GM12878 (cell line): ENCODE measurements around the gene SBF2. TPM values are rescaled to one million over a fixed set of nuclear protein-coding genes. Genes with fewer than 3 reads are reported as not detected.

Source experiments
- ATAC-seq: fragments of 200-7000 bp; cut with Tn5 transposase; 3 replicates; pipeline ENCODE4 v1.9.1; 2020; ENCODE audit warnings: mild to moderate bottlenecking, moderate library complexity
- BruUV-seq: library from RNA; stranded (reverse); fragments of 400-500 nt; replicated peaks from 2 replicates; lab custom pipeline; 2021; lab: Mats Ljungman, UMichigan
- CTCF ChIA-PET: fragments of 300-600 bp; sonication (Branson Sonifier 250); formaldehyde crosslinking; extraction: SDS; loops from one replicate; lab custom pipeline; 2021; ENCODE audit warnings: inconsistent platforms; lab: Yijun Ruan, JAX
- POLR2A ChIA-PET: fragments of 350-600 bp; formaldehyde crosslinking; extraction: SDS; loops from one replicate; lab custom pipeline; 2021; ENCODE audit warnings: inconsistent platforms; lab: Charles Lee
- RAD21 ChIA-PET: fragments of 300-600 bp; sonication (Branson Sonifier 250); formaldehyde crosslinking; loops from one replicate; lab custom pipeline; 2023; ENCODE audit warnings: antibody characterized with exemption; ENCODE audit not compliant: unreplicated experiment; lab: Charles Lee
- SMC1A ChIA-PET: fragments of 300-600 bp; sonication (Branson Sonifier 250); formaldehyde crosslinking; loops from one replicate; lab custom pipeline; 2023; ENCODE audit not compliant: unreplicated experiment, uncharacterized antibody; lab: Charles Lee
- DNase-seq: peaks from one replicate; pipeline ENCODE4 v3.0.0-alpha.2; 2011; ENCODE audit warnings: low read depth, low spot score
- FAIRE-seq: peaks from 3 replicates; lab custom pipeline; 2011; peaks lifted over from hg19 to GRCh38; lab: Jason Lieb, UNC
- H2AFZ ChIP-seq: 2 replicates; pipeline ENCODE4 v1.6.0; 2011; ENCODE audit warnings: low read depth, low read length, control low read depth; ENCODE audit not compliant: control insufficient read depth
- H3K27ac ChIP-seq: 2 replicates; pipeline ENCODE4 v1.5.1; 2011; ENCODE audit warnings: control low read depth; ENCODE audit not compliant: control insufficient read depth, insufficient read depth
- H3K27me3 ChIP-seq, 2 experiments: replicated peaks in 1 of 2; 2 replicates each; pipeline versions ENCODE4 v1.6.0 to v1.6.1; 2011; ENCODE audit warnings: low read length in 1 of 2; ENCODE audit not compliant: control insufficient read depth in 2 of 2, insufficient read depth in 2 of 2
- H3K36me3 ChIP-seq, 2 experiments: 2 replicates each; pipeline ENCODE4 v1.5.1; 2011; ENCODE audit warnings: low read length in 1 of 2; ENCODE audit not compliant: control insufficient read depth in 2 of 2, insufficient read depth in 2 of 2
- H3K4me1 ChIP-seq: 2 replicates; pipeline ENCODE4 v1.6.1; 2011; ENCODE audit warnings: mild to moderate bottlenecking, low read length, moderate library complexity, mixed read lengths; ENCODE audit not compliant: control insufficient read depth, insufficient read depth
- H3K4me2 ChIP-seq: 2 replicates; pipeline ENCODE4 v1.6.0; 2011; ENCODE audit warnings: control low read depth; ENCODE audit not compliant: control insufficient read depth, insufficient read depth
- H3K4me3 ChIP-seq: fragments of 200-600 bp; sonication (generic); 2 replicates; pipeline ENCODE4 v1.5.1; 2016
- H3K79me2 ChIP-seq: 2 replicates; pipeline ENCODE4 v1.6.0; 2011; ENCODE audit warnings: low read length; ENCODE audit not compliant: control insufficient read depth, insufficient read depth
- H3K9ac ChIP-seq: 2 replicates; pipeline ENCODE4 v1.8.0; 2011; ENCODE audit warnings: low read length, control low read depth, mixed read lengths; ENCODE audit not compliant: control insufficient read depth, insufficient read depth
- H3K9me3 ChIP-seq: replicated peaks from 3 replicates; pipeline ENCODE4 v1.5.1; 2011; ENCODE audit warnings: mild to moderate bottlenecking, low read length; ENCODE audit not compliant: control insufficient read depth, insufficient read depth
- H4K20me1 ChIP-seq: 2 replicates; pipeline ENCODE4 v1.6.0; 2011; ENCODE audit not compliant: control insufficient read depth, insufficient read depth
- ATF2 ChIP-seq: IDR thresholded peaks from 2 replicates; pipeline ENCODE4 v1.6.1; 2012; ENCODE audit warnings: low read length, inconsistent platforms
- BACH1 ChIP-seq: fragments of 450-650 bp; IDR thresholded peaks from 2 replicates; pipeline ENCODE4 v1.6.1; 2017; ENCODE audit warnings: mild to moderate bottlenecking, borderline replicate concordance
- BMI1 ChIP-seq: fragments of 450-650 bp; IDR thresholded peaks from 2 replicates; pipeline ENCODE4 v1.6.1; 2016; ENCODE audit warnings: mild to moderate bottlenecking, moderate library complexity, borderline replicate concordance
- CBFB ChIP-seq: IDR thresholded peaks from 2 replicates; pipeline ENCODE4 v1.6.1; 2016; ENCODE audit warnings: antibody characterized with exemption, low read depth
- EGR1 ChIP-seq, 2 experiments: IDR thresholded peaks; 1 replicate in 1 of 2; 2 replicates in 1 of 2; pipeline ENCODE4 v1.6.1; 2011 to 2012; ENCODE audit warnings: low read depth in 2 of 2, low read length in 2 of 2, borderline replicate concordance in 1 of 2, mild to moderate bottlenecking in 1 of 2, moderate library complexity in 1 of 2
- ELK1 ChIP-seq: IDR thresholded peaks from 2 replicates; pipeline ENCODE4 v1.6.1; 2012; ENCODE audit warnings: low read depth, low read length, improper control_type of control experiment
- EZH2 ChIP-seq: IDR thresholded peaks from 2 replicates; pipeline ENCODE4 v1.6.1; 2012; ENCODE audit warnings: low read depth, mild to moderate bottlenecking, control low read depth, inconsistent platforms, low read length, borderline replicate concordance; ENCODE audit not compliant: control insufficient read depth
- IKZF1 ChIP-seq: fragments of 450-650 bp; conservative IDR thresholded peaks from 2 replicates; pipeline ENCODE4 v1.6.1; 2017; ENCODE audit warnings: antibody characterized with exemption, mild to moderate bottlenecking
- JUND ChIP-seq: IDR thresholded peaks from 2 replicates; pipeline ENCODE4 v1.6.1; 2012; ENCODE audit warnings: low read depth, mild to moderate bottlenecking, low read length, improper control_type of control experiment, moderate library complexity
- KDM1A ChIP-seq: fragments of 200-600 bp; sonication (generic); IDR thresholded peaks from 2 replicates; pipeline ENCODE4 v1.6.1; 2016; ENCODE audit warnings: borderline replicate concordance
- PML ChIP-seq: IDR thresholded peaks from 2 replicates; pipeline ENCODE4 v1.6.1; 2012; ENCODE audit warnings: low read length, inconsistent platforms
- POLR2AphosphoS5 ChIP-seq: IDR thresholded peaks from 2 replicates; pipeline ENCODE4 v1.6.1; 2011; ENCODE audit warnings: mild to moderate bottlenecking, low read length, inconsistent platforms
- TCF12 ChIP-seq: IDR thresholded peaks from 2 replicates; pipeline ENCODE4 v1.6.1; 2011; ENCODE audit warnings: low read depth, mild to moderate bottlenecking, low read length
- USF1 ChIP-seq: IDR thresholded peaks from 2 replicates; pipeline ENCODE4 v1.6.1; 2011; ENCODE audit warnings: borderline replicate concordance, low read depth, mild to moderate bottlenecking, moderate library complexity, mixed read lengths, low read length; ENCODE audit not compliant: insufficient read depth; ENCODE audit errors: extremely low read length
- ZNF24 ChIP-seq: fragments of 450-650 bp; IDR thresholded peaks from 2 replicates; pipeline ENCODE4 v1.6.1; 2017; ENCODE audit warnings: antibody characterized with exemption, mild to moderate bottlenecking
- WGBS: methylation state at CpG from one replicate; pipeline ENCODE4 v1.1.6; 2016; ENCODE audit warnings: low lambda C conversion rate; ENCODE audit not compliant: insufficient replicate concordance, insufficient coverage; ENCODE audit errors: missing lambda C conversion rate; 5-methylcytosine and 5-hydroxymethylcytosine counted together
- in situ Hi-C: fragments of 300-500 bp; cut with MboI; formaldehyde crosslinking; loops from 9 replicates; pipeline ENCODE4 v1.14.3; 2018; ENCODE audit warnings: mixed read lengths
- intact Hi-C: fragments of 100-400 bp; cut with micrococcal nuclease; formaldehyde crosslinking; loops from one replicate; pipeline ENCODE4 v1.14.2; 2022; ENCODE audit not compliant: unreplicated experiment
- polyA plus RNA-seq, 11 experiments: library from polyadenylated mRNA; depleted of rRNA in 4 of 11; unstranded in 6 of 11; stranded (reverse) in 5 of 11; fragments of >200 nt; fragmentation: Nextera tagmentation in 4 of 11; fragmentation: Illumina TruSeq in 1 of 11; extraction: Ambion mirVana in 4 of 11; extraction: Trizol in 1 of 11; gene quantifications; 1 replicate in 1 of 11; 2 replicates in 10 of 11; pipeline versions ENCODE4 v1.2.1 to v1.2.3, GENCODE V29; 2011 to 2016; ENCODE audit warnings: inconsistent platforms in 2 of 11, missing spikeins in 2 of 11, low read depth in 1 of 11
- total RNA-seq, 4 experiments: library from RNA; depleted of rRNA in 3 of 4; stranded (reverse); fragments of >200 nt in 3 of 4; fragmentation: Illumina TruSeq in 1 of 4; extraction: Trizol in 1 of 4; gene quantifications; 2 replicates each; pipeline versions ENCODE4 v1.2.1 to v1.2.3, GENCODE V29; 2013 to 2021
- TF ChIP-seq, protein P1 (sequence below): fragments of 150-350 bp; IDR thresholded peaks from 2 replicates; pipeline ENCODE4 v1.6.1; 2014; ENCODE audit warnings: mild to moderate bottlenecking, low read depth, low read length

Gene SBF2
- total and polyA plus RNA-seq, 10 of the 15 experiments (the other 5 are each of a cell fraction or from before 2014, with no cell fraction given): 0.24 to 2.3 (median 1.1) TPM

- no peak for TF ChIP-seq USF1
These were observed 17.8 kb upstream of the SBF2 start (continued) for GRCh38 chr11:10311802-10312201.

- H3K9ac ChIP-seq: no peak overlapping the region
- no peaks in the 10 kb centered on the region for H3K36me3 ChIP-seq
- in situ Hi-C loops (no loop called here), intact Hi-C loops (no loop called here)
- ATAC-seq (no peak), FAIRE-seq (no peak), DNase-seq (no peak)
- POLR2A ChIA-PET: interaction anchor here (0.6 to 1.2 kb wide), 4 partner anchors 12 to 697 kb away, joined by 3 to 6 read pairs (median 4); no protein-coding TSS in a partner anchor
- no TSS peak for BruUV-seq
- 47% methylated on average over 3 of the region's 3 CpGs for WGBS
- no peak overlapping the region for H3K4me2 ChIP-seq
- CTCF ChIA-PET: interaction anchor here (0.7 to 5.3 kb wide), 13 partner anchors 7 to 552 kb away, joined by 3 to 91 read pairs (median 9); no protein-coding TSS in a partner anchor
- peaks cover 3% of the 10 kb centered on the region; the same call in 2 of the 3 replicates for H3K9me3 ChIP-seq
- SMC1A ChIA-PET: interaction anchor here (0.6 to 5.1 kb wide), 12 partner anchors 10 to 551 kb away, joined by 3 to 41 read pairs (median 5); no protein-coding TSS in a partner anchor
- RAD21 ChIA-PET: interaction anchor here (0.9 to 4.3 kb wide), 12 partner anchors 8 to 552 kb away, joined by 3 to 24 read pairs (median 8); no protein-coding TSS in a partner anchor
- no peaks in the 10 kb centered on the region for H4K20me1 ChIP-seq
- H3K4me1 ChIP-seq: peaks cover 35% of the 10 kb centered on the region
- no peak overlapping the region for H2AFZ ChIP-seq
- 0 out of 2 replicates have a peak overlapping the region, but pooled peaks have one; percentile 4 for H3K4me3 ChIP-seq
- H3K79me2 ChIP-seq: no peaks in the 10 kb centered on the region
- H3K27me3 ChIP-seq: peaks cover 22 to 23% of the 10 kb centered on the region in 2 experiments
- H3K27ac ChIP-seq: 0 out of 2 replicates have a peak overlapping the region, but pooled peaks have one; percentile 19
- peak; percentile 29; the same call in 1 of the 2 replicates for TF ChIP-seq IKZF1
- TF ChIP-seq, protein P1, sequence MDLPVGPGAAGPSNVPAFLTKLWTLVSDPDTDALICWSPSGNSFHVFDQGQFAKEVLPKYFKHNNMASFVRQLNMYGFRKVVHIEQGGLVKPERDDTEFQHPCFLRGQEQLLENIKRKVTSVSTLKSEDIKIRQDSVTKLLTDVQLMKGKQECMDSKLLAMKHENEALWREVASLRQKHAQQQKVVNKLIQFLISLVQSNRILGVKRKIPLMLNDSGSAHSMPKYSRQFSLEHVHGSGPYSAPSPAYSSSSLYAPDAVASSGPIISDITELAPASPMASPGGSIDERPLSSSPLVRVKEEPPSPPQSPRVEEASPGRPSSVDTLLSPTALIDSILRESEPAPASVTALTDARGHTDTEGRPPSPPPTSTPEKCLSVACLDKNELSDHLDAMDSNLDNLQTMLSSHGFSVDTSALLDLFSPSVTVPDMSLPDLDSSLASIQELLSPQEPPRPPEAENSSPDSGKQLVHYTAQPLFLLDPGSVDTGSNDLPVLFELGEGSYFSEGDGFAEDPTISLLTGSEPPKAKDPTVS: no peak
- no peak for TF ChIP-seq JUND
- TF ChIP-seq EGR1 (IDR thresholded peaks at IDR 0.05; ENCODE audit: borderline replicate concordance in 1 of 2, low read depth in 2 of 2, low read length in 2 of 2): no peak
- TF ChIP-seq POLR2AphosphoS5: no peak
- TF ChIP-seq USF1: no peak
- TF ChIP-seq CBFB: no peak
- no peak for TF ChIP-seq PML
- no peak for TF ChIP-seq KDM1A
- no peak for TF ChIP-seq ELK1
- TF ChIP-seq BMI1: no peak
- TF ChIP-seq EZH2: no peak
- no peak for TF ChIP-seq BACH1
- TF ChIP-seq TCF12: no peak
- TF ChIP-seq ATF2: peak; percentile 85
- TF ChIP-seq ZNF24: no peak
These were observed 16.4 kb upstream of the SBF2 start for GRCh38 chr11:10310301-10310841.
